Stimulated activated CD8-positive, alpha-beta memory T cell treated with anti-CD3 and anti-CD28 coated beads, Interleukin-15, amount 100 ng/mL, for 1 hour (primary cell): Measurements from ENCODE around the gene BCKDK.
"Not testable (repeated sequence)": the region's sequence is repeated elsewhere in the genome, so short reads cannot be mapped to it uniquely, and the experiment has no call there.

Experiments used
- DNase-seq: peaks from one replicate; pipeline ENCODE4 v3.0.0-alpha.2; 2020; ENCODE audit warnings: low read depth

Gene BCKDK

GRCh38 chr16:31142109-31143010 is 34.2 kb downstream of the BCKDK start:
- peak; percentile 90 for DNase-seq

DNA sequence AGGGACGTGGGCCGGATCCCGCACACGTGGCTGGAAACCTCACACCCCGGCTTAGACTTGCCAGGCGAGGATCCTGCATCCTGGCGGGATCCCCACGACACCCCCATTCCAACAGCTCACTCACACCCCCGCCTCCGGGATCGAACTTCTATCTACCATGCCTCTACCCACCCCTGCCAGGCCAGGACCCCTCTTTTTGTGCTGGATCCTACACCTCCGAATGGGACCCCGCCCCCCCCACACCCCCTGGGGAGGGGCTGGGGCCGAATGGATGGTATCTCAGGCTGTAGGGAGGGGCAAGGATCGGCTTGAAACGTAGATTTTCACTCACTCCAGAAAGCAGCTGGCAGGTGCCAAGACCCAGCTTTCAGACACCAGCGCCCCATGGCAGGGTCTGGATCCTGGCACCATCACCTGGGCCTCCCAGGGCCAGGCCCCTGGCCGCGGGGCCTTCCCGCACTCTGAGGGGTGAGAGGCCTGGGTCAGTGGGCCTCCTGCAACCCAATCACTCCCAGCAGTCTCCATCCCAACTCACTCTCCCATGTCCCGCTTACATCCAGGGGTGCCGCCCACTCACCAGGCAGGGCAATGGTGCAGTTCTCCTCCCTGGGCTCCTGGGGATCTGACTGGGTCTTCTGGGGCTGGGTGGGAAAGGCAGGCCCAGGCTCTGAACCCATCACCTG is 35.0 kb downstream of the BCKDK start:
- DNase-seq: no peak

- DNase-seq: no peak
These were observed 35.5 kb downstream of the BCKDK start for GRCh38 chr16:31143694-31144148.

DNA sequence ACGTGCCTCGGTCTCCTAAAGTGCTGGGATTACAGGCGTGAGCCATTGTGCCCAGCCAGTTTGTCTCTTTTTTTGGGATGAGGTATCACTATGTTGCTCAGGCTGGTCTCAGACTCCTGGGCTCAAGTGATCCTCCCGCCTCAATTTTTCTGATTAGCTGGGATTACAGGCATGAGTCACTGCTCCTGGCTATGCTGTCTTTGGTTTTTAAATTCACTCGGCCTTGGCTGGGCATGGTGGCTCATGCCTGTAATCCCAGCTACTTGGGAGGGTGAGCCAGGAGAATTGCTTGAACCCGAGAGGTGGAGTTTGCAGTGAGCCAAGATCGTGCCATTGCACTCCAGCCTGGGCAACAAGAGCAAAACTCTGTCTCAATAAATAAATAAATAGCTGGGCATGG is 36.2 kb downstream of the BCKDK start:
- DNase-seq: not testable (repeated sequence)

DNA sequence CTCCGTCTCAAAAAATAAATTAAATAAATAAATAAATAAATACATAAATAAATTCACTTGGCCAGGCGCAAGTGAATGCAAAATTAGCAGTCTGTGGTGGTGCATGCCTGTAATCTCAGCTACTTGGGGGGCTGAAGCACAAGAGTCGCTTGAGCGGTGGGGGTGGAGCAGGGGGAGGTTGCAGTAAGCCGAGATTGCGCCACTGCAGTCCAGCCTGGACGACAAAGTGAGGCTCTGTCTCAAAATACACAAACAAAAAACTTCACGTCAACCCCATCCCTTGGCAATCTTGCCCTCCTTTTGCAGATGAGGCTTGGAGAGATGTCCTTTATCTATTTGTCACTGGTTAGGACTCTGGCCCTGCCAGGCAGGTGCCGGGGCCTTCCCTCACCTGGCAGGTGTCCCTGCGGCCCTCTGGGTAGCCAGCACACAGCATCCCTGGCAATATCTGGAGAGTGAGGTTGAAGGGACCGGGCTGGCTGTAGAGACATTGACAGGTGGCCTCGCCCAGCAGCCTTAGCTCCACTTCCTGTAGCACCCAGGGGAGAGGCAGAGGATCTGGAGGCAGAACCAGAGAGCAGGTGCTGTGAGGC is 37.3 kb downstream of the BCKDK start:
- no peak for DNase-seq

DNA sequence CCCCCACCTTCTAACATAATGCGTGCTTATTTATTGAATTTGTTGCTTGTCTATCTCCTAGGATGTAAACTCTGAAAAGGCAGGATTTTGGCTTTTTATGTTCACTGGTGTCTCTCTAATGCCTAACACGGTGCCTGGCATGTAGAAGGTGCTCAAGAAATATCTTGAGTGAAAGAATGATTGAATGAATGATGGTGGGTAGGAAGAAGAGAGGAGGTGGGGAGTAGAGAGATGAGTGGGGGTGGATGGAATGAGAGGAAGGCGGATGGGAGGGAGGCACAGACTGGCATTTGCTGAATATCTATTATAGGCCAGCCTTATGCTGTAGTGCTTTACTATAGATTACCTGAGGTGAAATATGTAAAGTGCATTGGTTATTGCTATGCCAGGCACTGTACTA is 39.4 kb downstream of the BCKDK start:
- no peak for DNase-seq

GRCh38 chr16:31148281-31148728 is 40.1 kb downstream of the BCKDK start:
- no peak for DNase-seq

DNA sequence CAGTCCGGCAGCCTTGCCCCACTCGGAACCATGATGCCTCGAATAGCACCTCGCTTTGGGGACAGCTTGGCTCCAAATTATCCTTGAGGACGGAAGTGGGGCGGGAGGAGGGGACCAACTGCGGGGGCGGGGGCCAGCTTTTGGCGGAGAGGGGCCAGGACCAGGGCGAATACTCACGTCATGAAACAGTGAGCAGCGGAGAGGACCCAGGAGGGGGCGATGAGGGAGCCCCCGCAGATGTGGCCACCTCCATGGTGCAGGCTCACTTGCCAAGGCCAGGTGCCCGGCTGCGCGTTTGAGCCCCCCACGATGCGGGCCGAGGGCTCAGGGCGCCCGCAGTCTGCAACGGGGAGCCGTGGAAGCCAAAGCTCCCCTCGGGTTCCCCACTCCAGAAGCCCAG is 40.7 kb downstream of the BCKDK start:
- DNase-seq: no peak

DNA sequence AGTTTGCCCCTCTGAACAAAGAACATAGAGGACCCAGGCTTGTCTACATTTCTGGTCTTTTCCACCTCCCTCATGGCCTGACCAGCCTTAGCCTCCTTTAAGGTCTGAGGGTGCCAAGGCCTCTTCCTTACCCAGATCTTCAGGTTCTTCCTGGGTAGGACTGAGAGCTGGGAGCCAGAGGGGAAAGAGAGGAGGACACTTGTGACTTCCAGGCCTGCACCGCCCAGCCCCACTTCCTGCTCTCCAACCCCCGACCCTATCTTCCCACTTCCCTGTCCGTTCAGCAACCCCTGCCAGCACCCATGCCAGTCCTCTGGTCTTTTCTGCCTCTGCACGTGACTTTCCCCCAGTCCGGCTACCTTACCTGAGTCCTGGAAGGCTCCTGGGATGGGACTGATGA is 41.1 kb downstream of the BCKDK start:
- no peak for DNase-seq

DNA sequence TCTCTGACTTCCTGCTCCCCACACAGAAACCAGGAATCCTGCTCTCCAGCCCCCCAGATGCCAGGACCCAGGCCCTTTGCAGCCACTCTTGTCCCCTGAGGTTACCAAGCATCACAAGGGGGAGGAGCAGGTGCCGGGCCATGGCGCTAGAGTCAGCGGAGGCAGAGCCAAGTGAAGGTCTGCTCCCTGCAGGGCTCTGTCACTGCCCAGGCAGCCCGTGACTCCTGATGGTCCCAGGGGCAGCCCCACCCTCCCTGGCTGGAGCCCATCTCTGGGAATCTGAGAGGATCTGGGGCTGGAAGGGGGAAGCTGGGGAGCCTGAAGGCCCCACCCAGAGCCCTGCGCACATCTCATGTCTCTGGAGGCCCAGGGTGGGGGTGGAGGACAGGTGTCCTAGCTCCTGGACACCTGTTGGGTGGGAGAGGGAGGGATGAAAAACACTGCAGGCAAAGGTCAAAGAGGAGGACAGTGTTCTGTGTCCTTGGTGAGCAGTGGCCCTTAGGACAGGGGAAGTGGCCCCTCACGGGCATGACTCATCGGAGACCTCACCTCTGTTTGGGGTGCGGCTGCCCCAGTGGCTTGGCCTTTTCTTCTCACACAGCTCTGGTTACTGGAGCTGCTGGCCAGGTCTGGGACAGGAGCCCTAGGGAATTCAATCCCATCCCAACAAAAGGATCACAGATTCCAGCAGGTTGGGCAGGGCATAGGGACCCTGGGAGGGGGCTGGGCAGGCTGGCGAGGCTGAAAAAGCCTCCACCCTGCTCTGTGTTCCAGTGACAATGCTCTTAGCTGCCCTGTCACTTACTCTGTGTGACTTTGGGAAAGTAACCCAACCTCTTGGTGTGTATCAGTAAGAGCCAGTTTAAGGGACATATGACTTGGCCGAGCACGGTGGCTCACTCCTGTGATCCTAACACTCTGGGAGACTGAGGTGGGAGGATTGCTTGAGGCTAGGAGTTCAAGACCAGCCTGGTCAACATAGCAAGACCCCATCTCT is 42.0 kb downstream of the BCKDK start, which contains the start of gene PRSS36:
Gene PRSS36, minus strand, starts transcription at position 173 of the 997 bp plus-strand sequence. Its CDS starts 31 bp downstream, at position 142.
- no peak for DNase-seq

GRCh38 chr16:31150976-31151375 is 42.8 kb downstream of the BCKDK start:
- not testable (repeated sequence) for DNase-seq

- DNase-seq: no peak
These were observed 49.0 kb downstream of the BCKDK start for GRCh38 chr16:31157136-31157535.
